Measurements from ENCODE around the gene MLN. TPM values are rescaled to one million over a fixed set of nuclear protein-coding genes. Genes with fewer than 3 reads are reported as not detected.

The MLN gene
- total and polyA plus RNA-seq, 10 donors, result not detected

GRCh38 chr6:33770833-33771145 lies 33.0 kb downstream of the MLN start:
- Histone ChIP-seq H3K27me3 (replicated peaks in 1 of 7) (peaks cover 0 to 27% (median 0%) of the 10 kb centered on the region in 7 donors), H3K27ac (peak overlapping the region in 7 of 8 donors; percentile 61 to 71 (median 64)), H3K9me3 (no peaks in the 10 kb centered on the region), H3K4me3 (no peak overlapping the region), H3K4me1 (peaks cover 3 to 47% (median 24%) of the 10 kb centered on the region in 6 donors), H3K36me3 (peaks cover 3 to 43% (median 38%) of the 10 kb centered on the region in 6 donors)
- WGBS, 5 donors, result 38 to 82% (median 51%) methylated on average over 3 of the region's 3 CpGs
- TF ChIP-seq POLR2AphosphoS5 (IDR thresholded peaks at IDR 0.05) (peak in 1 of 3 donors; percentile 30), POLR2A (IDR thresholded peaks at IDR 0.05) (peak in 1 of 3 donors; percentile 10), CTCF (IDR thresholded peaks at IDR 0.05 in 8 of 11, conservative IDR thresholded peaks at IDR 0.05 in 3 of 11) (no peak)
- intact Hi-C loops (cut with DNase I; ENCODE audit: low total_unique reads), result loop anchor here (5.0 kb wide), 1 partner anchor 382 kb away; no protein-coding TSS in a partner anchor
- no peak for DNase-seq

GRCh38 chr6:33770124-33770832 lies 33.5 kb downstream of the MLN start:
- peaks cover 3 to 47% (median 24%) of the 10 kb centered on the region in 6 donors for H3K4me1 ChIP-seq
- H3K27me3 ChIP-seq (replicated peaks in 1 of 7), result peaks cover 0 to 27% (median 0%) of the 10 kb centered on the region in 7 donors
- peak overlapping the region in 7 of 8 donors; percentile 61 to 71 (median 64) for H3K27ac ChIP-seq
- H3K4me3 ChIP-seq, result no peak overlapping the region
- no peaks in the 10 kb centered on the region for H3K9me3 ChIP-seq
- H3K36me3 ChIP-seq, result peaks cover 0 to 38% (median 33%) of the 10 kb centered on the region in 6 donors
- intact Hi-C loops (cut with DNase I; ENCODE audit: low total_unique reads), result loop anchor here (5.0 kb wide), 1 partner anchor 382 kb away; no protein-coding TSS in a partner anchor
- 41 to 61% (median 50%) methylated on average over 13 to 14 of the region's 14 CpGs for WGBS, 5 donors
- TF ChIP-seq CTCF (IDR thresholded peaks at IDR 0.05 in 8 of 11, conservative IDR thresholded peaks at IDR 0.05 in 3 of 11) (no peak), POLR2AphosphoS5 (IDR thresholded peaks at IDR 0.05) (peak; percentile 50 to 68 (median 65))
- no peak for DNase-seq

GRCh38 chr6:33769248-33769821 lies 34.5 kb downstream of the MLN start:
- TF ChIP-seq POLR2AphosphoS5 (IDR thresholded peaks at IDR 0.05) (peak in 1 of 3 donors; percentile 52), CTCF (IDR thresholded peaks at IDR 0.05 in 8 of 11, conservative IDR thresholded peaks at IDR 0.05 in 3 of 11) (no peak)
- Histone ChIP-seq H3K4me1 (peaks cover 3 to 47% (median 24%) of the 10 kb centered on the region in 6 donors), H3K9me3 (no peaks in the 10 kb centered on the region), H3K27ac (peak overlapping the region in 1 of 8 donors; percentile 26), H3K27me3 (replicated peaks in 1 of 7) (peaks cover 0 to 27% (median 0%) of the 10 kb centered on the region in 7 donors), H3K4me3 (no peak overlapping the region), H3K36me3 (peaks cover 0 to 28% (median 23%) of the 10 kb centered on the region in 6 donors)
- intact Hi-C loops (cut with DNase I; ENCODE audit: low total_unique reads), result loop anchor here (2.0 kb wide), 1 partner anchor 257 kb away; no protein-coding TSS in a partner anchor
- no peak for DNase-seq
- 63 to 89% (median 79%) methylated on average over 6 to 10 of the region's 10 CpGs for WGBS, 5 donors

GRCh38 chr6:33768644-33769120 lies 35.1 kb downstream of the MLN start:
- peaks cover 0 to 22% (median 18%) of the 10 kb centered on the region in 6 donors for H3K36me3 ChIP-seq
- peak; percentile 91 for DNase-seq
- intact Hi-C loops (cut with DNase I; ENCODE audit: low total_unique reads), result loop anchor here (2.0 kb wide), 1 partner anchor 258 kb away; no protein-coding TSS in a partner anchor

More at GRCh38 chr6:33768644-33769120, 35.1 kb downstream of the MLN start:
- TF ChIP-seq POLR2A (IDR thresholded peaks at IDR 0.05) (no peak), POLR2AphosphoS5 (IDR thresholded peaks at IDR 0.05) (peak in 2 of 3 donors; percentile 24 to 41), CTCF (IDR thresholded peaks at IDR 0.05 in 8 of 11, conservative IDR thresholded peaks at IDR 0.05 in 3 of 11) (peak; percentile 59 to 90 (median 81))
- 24 to 30% (median 27%) methylated on average over 7 of the region's 7 CpGs for WGBS, 5 donors
- Histone ChIP-seq H3K4me3 (no peak overlapping the region), H3K9me3 (no peaks in the 10 kb centered on the region), H3K27ac (peak overlapping the region in 1 of 8 donors; percentile 26), H3K4me1 (peaks cover 3 to 47% (median 24%) of the 10 kb centered on the region in 6 donors), H3K27me3 (replicated peaks in 1 of 7) (peaks cover 0 to 27% (median 0%) of the 10 kb centered on the region in 7 donors)
